Mesenchymal stem cell (in vitro differentiated cells and primary cell): ENCODE measurements around the gene ORC1.
"Not testable (repeated sequence)": the region's sequence is repeated elsewhere in the genome, so short reads cannot be mapped to it uniquely, and the experiment has no call there.

Experiments
- DNase-seq: peaks from one replicate; pipeline ENCODE4 v3.0.0-alpha.2; 2013
- H2AFZ ChIP-seq: one replicate; pipeline ENCODE4 v1.6.1; 2013; ENCODE audit warnings: low read depth, mild to moderate bottlenecking, control low read depth, inconsistent platforms, low read length, moderate library complexity
- H2AK5ac ChIP-seq: 2 replicates; pipeline ENCODE4 v1.6.1; 2013; ENCODE audit warnings: low read length, moderate library complexity, mild to moderate bottlenecking, inconsistent platforms; ENCODE audit not compliant: severe bottlenecking
- H2BK120ac ChIP-seq: one replicate; pipeline ENCODE4 v1.6.1; 2013; ENCODE audit warnings: low read depth, mild to moderate bottlenecking, inconsistent platforms, low read length, moderate library complexity
- H2BK12ac ChIP-seq, 2 experiments: one replicate each; pipeline ENCODE4 v1.6.1; 2013; ENCODE audit warnings: inconsistent platforms in 2 of 2, low read length in 2 of 2, mild to moderate bottlenecking in 2 of 2, moderate library complexity in 2 of 2, control low read depth in 1 of 2
- H2BK15ac ChIP-seq: one replicate; pipeline ENCODE4 v1.6.1; 2013; ENCODE audit warnings: mild to moderate bottlenecking, low read depth, inconsistent platforms; ENCODE audit not compliant: poor library complexity, severe bottlenecking
- H2BK5ac ChIP-seq: 2 replicates; pipeline ENCODE4 v1.6.1; 2013; ENCODE audit warnings: low read depth, mild to moderate bottlenecking, low read length, control low read depth, inconsistent platforms; ENCODE audit not compliant: poor library complexity, severe bottlenecking
- H3K14ac ChIP-seq, 2 experiments: one replicate each; pipeline ENCODE4 v1.6.1; 2013; ENCODE audit warnings: inconsistent platforms in 2 of 2, low read length in 2 of 2, control low read depth in 1 of 2, mild to moderate bottlenecking in 1 of 2, moderate library complexity in 1 of 2
- H3K18ac ChIP-seq, 2 experiments: one replicate each; pipeline ENCODE4 v1.6.1; 2013; ENCODE audit warnings: inconsistent platforms in 2 of 2, low read length in 2 of 2, control low read depth in 1 of 2, low read depth in 1 of 2, mild to moderate bottlenecking in 1 of 2
- H3K23ac ChIP-seq, 2 experiments: one replicate each; pipeline ENCODE4 v1.6.1; 2013; ENCODE audit warnings: inconsistent platforms in 2 of 2, low read length in 2 of 2, mild to moderate bottlenecking in 2 of 2, moderate library complexity in 2 of 2, control low read depth in 1 of 2
- H3K27ac ChIP-seq: 2 replicates; pipeline ENCODE4 v1.5.1; 2013; ENCODE audit warnings: mild to moderate bottlenecking, moderate library complexity, low read length, control low read depth, inconsistent platforms; ENCODE audit not compliant: poor library complexity, severe bottlenecking
- H3K27me3 ChIP-seq, 2 experiments: 2 replicates each; pipeline versions ENCODE4 v1.6.1 to v1.7.0; 2013; ENCODE audit warnings: low read length in 2 of 2, mild to moderate bottlenecking in 2 of 2, moderate library complexity in 2 of 2, control low read depth in 1 of 2, inconsistent platforms in 1 of 2; ENCODE audit not compliant: control insufficient read depth in 1 of 2, insufficient read depth in 1 of 2
- H3K36me3 ChIP-seq, 2 experiments: 2 replicates each; pipeline versions ENCODE4 v1.6.1 to v1.7.0; 2013; ENCODE audit warnings: low read length in 2 of 2, control low read depth in 1 of 2, inconsistent platforms in 1 of 2, low read depth in 1 of 2, mild to moderate bottlenecking in 1 of 2; ENCODE audit not compliant: insufficient read depth in 2 of 2, control insufficient read depth in 1 of 2
- H3K4ac ChIP-seq, 2 experiments: one replicate each; pipeline ENCODE4 v1.6.1; 2013; ENCODE audit warnings: inconsistent platforms in 2 of 2, low read length in 2 of 2, mild to moderate bottlenecking in 2 of 2, moderate library complexity in 2 of 2, control low read depth in 1 of 2, low read depth in 1 of 2
- H3K4me1 ChIP-seq: 2 replicates; pipeline ENCODE4 v1.6.1; 2013; ENCODE audit warnings: low read depth, low read length, control low read depth; ENCODE audit not compliant: control insufficient read depth, insufficient read depth
- H3K4me2 ChIP-seq: 2 replicates; pipeline ENCODE4 v1.6.1; 2013; ENCODE audit warnings: low read length, mild to moderate bottlenecking, inconsistent platforms; ENCODE audit not compliant: poor library complexity, severe bottlenecking
- H3K4me3 ChIP-seq, 2 experiments: 2 replicates each; pipeline versions ENCODE4 v1.5.1 to v1.7.0; 2013; ENCODE audit warnings: low read length in 2 of 2, mild to moderate bottlenecking in 2 of 2, control low read depth in 1 of 2, low read depth in 1 of 2; ENCODE audit not compliant: insufficient read depth in 1 of 2
- H3K79me1 ChIP-seq: replicated peaks from 2 replicates; pipeline ENCODE4 v1.6.1; 2013; ENCODE audit warnings: mild to moderate bottlenecking, control low read depth, low read length, inconsistent platforms; ENCODE audit not compliant: poor library complexity, severe bottlenecking
- H3K9ac ChIP-seq: 2 replicates; pipeline ENCODE4 v1.7.0; 2013; ENCODE audit warnings: mild to moderate bottlenecking, low read length, moderate library complexity
- H3K9me3 ChIP-seq: 2 replicates; pipeline ENCODE4 v1.7.0; 2013; ENCODE audit warnings: mild to moderate bottlenecking, low read length; ENCODE audit not compliant: control insufficient read depth
- H4K8ac ChIP-seq: one replicate; pipeline ENCODE4 v1.6.1; 2013; ENCODE audit warnings: inconsistent platforms, mild to moderate bottlenecking, low read length, moderate library complexity
- H4K91ac ChIP-seq: one replicate; pipeline ENCODE4 v1.6.1; 2013; ENCODE audit warnings: mild to moderate bottlenecking, low read length, inconsistent platforms
- WGBS: methylation state at CpG from one replicate; pipeline ENCODE4 v1.1.7; 2013; ENCODE audit warnings: mixed read lengths; 5-methylcytosine and 5-hydroxymethylcytosine counted together

ORC1 gene

GRCh38 chr1:52385376-52385775 lies 18.8 kb downstream of the ORC1 start:
- Histone ChIP-seq H3K27me3 (no peaks in the 10 kb centered on the region), H4K91ac (no peak overlapping the region), H3K36me3 (peaks cover 13 to 20% of the 10 kb centered on the region in 2 experiments), H3K9ac (no peak overlapping the region), H3K4me2 (no peak overlapping the region), H3K18ac (no peak overlapping the region), H3K27ac (no peak overlapping the region), H2BK120ac (no peak overlapping the region), H3K14ac (no peak overlapping the region), H3K4me3 (no peak overlapping the region), H2AFZ (no peak overlapping the region), H3K4me1 (no peaks in the 10 kb centered on the region), H2AK5ac (no peak overlapping the region), H2BK15ac (no peak overlapping the region), H4K8ac (no peak overlapping the region), H3K79me1 (peaks cover 2% of the 10 kb centered on the region), H3K4ac (no peak overlapping the region), H3K23ac (no peak overlapping the region), H3K9me3 (no peaks in the 10 kb centered on the region), H2BK12ac (no peak overlapping the region), H2BK5ac (no peak overlapping the region)
- no peak for DNase-seq
- 96% methylated on average over 3 of the region's 3 CpGs for WGBS

DNA sequence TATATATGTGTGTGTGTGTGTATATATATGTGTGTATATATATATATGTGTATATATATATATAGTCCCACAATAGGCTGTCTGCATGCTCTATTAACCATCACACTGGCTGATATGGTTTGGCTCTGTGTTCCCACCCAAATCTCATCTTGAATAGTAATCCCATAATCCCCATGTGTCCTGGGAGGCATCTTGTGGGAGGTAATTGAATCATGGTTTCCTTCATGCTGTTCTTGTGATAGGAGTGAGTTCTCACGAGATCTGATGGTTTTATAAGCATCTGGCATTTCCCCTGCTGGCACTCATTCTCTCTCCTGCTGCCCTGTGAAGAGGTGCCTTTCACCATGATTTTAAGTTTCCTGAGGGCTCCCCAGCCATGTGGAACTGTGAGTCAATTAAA lies 34.4 kb downstream of the ORC1 start:
- H3K14ac ChIP-seq, H2AK5ac ChIP-seq, H3K18ac ChIP-seq, H3K4ac ChIP-seq, DNase-seq, H3K9me3 ChIP-seq, H2BK15ac ChIP-seq, H4K91ac ChIP-seq, H3K4me1 ChIP-seq, H4K8ac ChIP-seq, H3K79me1 ChIP-seq, H3K27me3 ChIP-seq, H3K36me3 ChIP-seq, H3K27ac ChIP-seq, H2AFZ ChIP-seq, H3K23ac ChIP-seq, H3K4me2 ChIP-seq, H2BK12ac ChIP-seq, H3K4me3 ChIP-seq, H3K9ac ChIP-seq, H2BK120ac ChIP-seq, H2BK5ac ChIP-seq: not testable (repeated sequence)
- 90% methylated on average over 1 of the region's 1 CpG for WGBS

- H2BK5ac ChIP-seq: no peak overlapping the region
- DNase-seq: peak; percentile 56
- H4K8ac ChIP-seq: peak overlapping the region; percentile 87
- H3K9me3 ChIP-seq: no peaks in the 10 kb centered on the region
- peak overlapping the region; percentile 78 for H4K91ac ChIP-seq
- peak overlapping the region; percentile 65 to 73 for H3K4me3 ChIP-seq
- peak overlapping the region; percentile 84 for H3K4me2 ChIP-seq
- 8% methylated on average over 45 of the region's 51 CpGs for WGBS
- no peak overlapping the region for H2AK5ac ChIP-seq
- H3K4me1 ChIP-seq: peaks cover 17% of the 10 kb centered on the region
- peak overlapping the region; percentile 68 for H2BK120ac ChIP-seq
- H2BK15ac ChIP-seq: no peak overlapping the region
- H3K18ac ChIP-seq: peak overlapping the region in 1 of 2 experiments; percentile 61
- H3K14ac ChIP-seq: no peak overlapping the region
- peak overlapping the region; percentile 80 for H2AFZ ChIP-seq
- H3K9ac ChIP-seq: peak overlapping the region; percentile 61
- peaks cover 8% of the 10 kb centered on the region for H3K79me1 ChIP-seq
- peaks cover 7% of the 10 kb centered on the region in 2 experiments for H3K36me3 ChIP-seq
- no peak overlapping the region for H3K27ac ChIP-seq
- H3K27me3 ChIP-seq: no peaks in the 10 kb centered on the region
- no peak overlapping the region for H3K23ac ChIP-seq
- peak overlapping the region in 1 of 2 experiments; percentile 79 for H3K4ac ChIP-seq
- no peak overlapping the region for H2BK12ac ChIP-seq
Measured at GRCh38 chr1:52368383-52369172, 35.6 kb downstream of the ORC1 start.

DNA sequence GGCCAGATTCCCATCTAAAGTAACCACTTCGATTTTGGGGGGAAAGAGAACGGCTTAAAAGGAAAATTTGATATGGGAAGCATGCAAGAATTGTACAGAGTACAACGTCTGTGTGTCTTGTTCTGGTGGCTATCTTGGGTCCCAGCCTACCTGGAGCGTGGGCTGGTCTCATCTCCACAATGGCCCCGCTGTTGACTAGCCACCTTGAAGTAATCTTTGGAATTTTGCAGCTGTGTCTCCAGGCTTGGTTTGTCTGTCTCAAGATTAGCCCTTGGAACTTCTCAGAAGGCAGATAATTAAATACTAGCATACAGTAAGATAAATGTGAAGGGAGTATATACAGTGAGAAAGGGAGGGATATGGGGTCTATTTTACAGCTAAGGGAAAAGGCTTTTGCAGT lies 37.0 kb downstream of the ORC1 start:
- 95% methylated on average over 5 of the region's 5 CpGs for WGBS
- no peak overlapping the region for H2BK15ac ChIP-seq

More for the DNA sequence above, 37.0 kb downstream of the ORC1 start:
- Histone ChIP-seq H3K4me3 (no peak overlapping the region), H3K14ac (no peak overlapping the region), H3K27me3 (no peaks in the 10 kb centered on the region), H2AFZ (no peak overlapping the region), H3K36me3 (peaks cover 8 to 14% of the 10 kb centered on the region in 2 experiments), H2BK120ac (no peak overlapping the region), H2BK12ac (no peak overlapping the region), H3K4me2 (no peak overlapping the region), H3K18ac (no peak overlapping the region), H2BK5ac (no peak overlapping the region), H4K91ac (no peak overlapping the region), H3K9me3 (no peaks in the 10 kb centered on the region), H3K79me1 (peaks cover 13% of the 10 kb centered on the region), H4K8ac (no peak overlapping the region), H3K23ac (no peak overlapping the region), H3K4me1 (peaks cover 20% of the 10 kb centered on the region), H3K27ac (no peak overlapping the region), H3K9ac (no peak overlapping the region), H3K4ac (no peak overlapping the region), H2AK5ac (peak overlapping the region; percentile 21)
- no peak for DNase-seq
